Thyroid gland (tissue), 4 donors: Measurements from ENCODE around the gene NUTM2F. TPM values are rescaled to one million over a fixed set of nuclear protein-coding genes. Genes with fewer than 3 reads are reported as not detected.

ENCODE experiments used
- DNase-seq, 2 donors: peaks; one replicate each; pipeline ENCODE4 v3.0.0-alpha.2; 2019
- H3K27ac ChIP-seq, 3 donors: fragments of 200-600 bp; sonication (generic); 1 replicate in 2 of 3; 2 replicates in 1 of 3; pipeline ENCODE4 v1.5.1; 2016 to 2019; ENCODE audit warnings: mild to moderate bottlenecking in 1 of 3, moderate library complexity in 1 of 3
- H3K27me3 ChIP-seq: fragments of 200-600 bp; sonication (generic); one replicate; pipeline ENCODE4 v1.5.1; 2019
- H3K36me3 ChIP-seq, 2 donors: fragments of 200-600 bp; sonication (generic); one replicate each; pipeline ENCODE4 v1.5.1; 2016 to 2019
- H3K4me1 ChIP-seq, 2 donors: fragments of 200-600 bp; sonication (generic); one replicate each; pipeline ENCODE4 v1.5.1; 2017 to 2019
- H3K4me3 ChIP-seq, 3 donors: fragments of 200-600 bp; sonication (generic); replicated peaks in 1 of 3; 1 replicate in 2 of 3; 2 replicates in 1 of 3; pipeline ENCODE4 v1.5.1; 2016; ENCODE audit warnings: mild to moderate bottlenecking in 1 of 3
- H3K9me3 ChIP-seq: fragments of 200-600 bp; sonication (generic); one replicate; pipeline ENCODE4 v1.5.1; 2017
- POLR2A ChIP-seq, 2 donors: fragments of 450-650 bp; IDR thresholded peaks; one replicate each; pipeline ENCODE4 v1.6.1; 2017; ENCODE audit warnings: antibody characterized with exemption in 2 of 2, mild to moderate bottlenecking in 2 of 2, moderate library complexity in 1 of 2
- WGBS, 2 donors: methylation state at CpG; one replicate each; pipeline ENCODE4 v1.1.5; 2017; 5-methylcytosine and 5-hydroxymethylcytosine counted together
- intact Hi-C: fragments of 100-400 bp; cut with DNase I; formaldehyde crosslinking; loops from one replicate; pipeline ENCODE4 v1.15.1; 2023
- total RNA-seq, 4 donors: library from RNA; depleted of rRNA; stranded (reverse); fragments of >200 nt; gene quantifications; one replicate each; pipeline ENCODE4 v1.2.3, GENCODE V29; 2016
- TF ChIP-seq, protein P1 (sequence below), 6 experiments: fragments of 200-600 bp in 3 of 6; fragments of 450-650 bp in 3 of 6; sonication (generic) in 3 of 6; IDR thresholded peaks; one replicate each; pipeline ENCODE4 v1.5.1; 2016 to 2019; ENCODE audit warnings: antibody characterized with exemption in 6 of 6, mild to moderate bottlenecking in 2 of 6, inconsistent platforms in 1 of 6, moderate library complexity in 1 of 6

Gene NUTM2F
- total RNA-seq, 4 donors from 2014 or later: not detected

DNA sequence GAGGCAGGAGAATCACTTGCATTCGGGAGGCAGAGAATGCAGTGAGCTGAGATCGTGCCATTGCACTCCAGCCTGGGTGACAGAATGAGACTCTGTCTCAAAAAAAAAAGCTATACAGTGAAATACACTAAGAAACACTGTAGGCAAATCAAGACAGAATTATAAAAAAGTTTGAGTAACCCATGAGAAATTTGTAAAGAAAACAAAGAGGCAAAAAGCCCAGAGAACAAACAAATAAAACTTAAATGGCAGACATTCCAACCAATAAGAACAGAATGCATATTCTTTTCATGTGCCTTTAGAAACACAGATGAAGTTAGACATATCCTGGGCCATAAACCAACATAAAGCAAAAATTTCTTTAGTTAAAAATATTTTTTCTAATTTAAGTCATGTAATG is 38.8 kb downstream of the NUTM2F start:
- no peak for TF ChIP-seq POLR2A (IDR thresholded peaks at IDR 0.05)
- TF ChIP-seq, protein P1, sequence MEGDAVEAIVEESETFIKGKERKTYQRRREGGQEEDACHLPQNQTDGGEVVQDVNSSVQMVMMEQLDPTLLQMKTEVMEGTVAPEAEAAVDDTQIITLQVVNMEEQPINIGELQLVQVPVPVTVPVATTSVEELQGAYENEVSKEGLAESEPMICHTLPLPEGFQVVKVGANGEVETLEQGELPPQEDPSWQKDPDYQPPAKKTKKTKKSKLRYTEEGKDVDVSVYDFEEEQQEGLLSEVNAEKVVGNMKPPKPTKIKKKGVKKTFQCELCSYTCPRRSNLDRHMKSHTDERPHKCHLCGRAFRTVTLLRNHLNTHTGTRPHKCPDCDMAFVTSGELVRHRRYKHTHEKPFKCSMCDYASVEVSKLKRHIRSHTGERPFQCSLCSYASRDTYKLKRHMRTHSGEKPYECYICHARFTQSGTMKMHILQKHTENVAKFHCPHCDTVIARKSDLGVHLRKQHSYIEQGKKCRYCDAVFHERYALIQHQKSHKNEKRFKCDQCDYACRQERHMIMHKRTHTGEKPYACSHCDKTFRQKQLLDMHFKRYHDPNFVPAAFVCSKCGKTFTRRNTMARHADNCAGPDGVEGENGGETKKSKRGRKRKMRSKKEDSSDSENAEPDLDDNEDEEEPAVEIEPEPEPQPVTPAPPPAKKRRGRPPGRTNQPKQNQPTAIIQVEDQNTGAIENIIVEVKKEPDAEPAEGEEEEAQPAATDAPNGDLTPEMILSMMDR (IDR thresholded peaks at IDR 0.05): no peak
- no peak overlapping the region for H3K4me3 ChIP-seq
- H3K9me3 ChIP-seq: no peaks in the 10 kb centered on the region
- no peak for DNase-seq
- intact Hi-C loops: no loop called here
- H3K27ac ChIP-seq: no peak overlapping the region
- peaks cover 0 to 5% of the 10 kb centered on the region in 2 donors for H3K36me3 ChIP-seq
- H3K4me1 ChIP-seq: no peaks in the 10 kb centered on the region
- 88 to 100% methylated on average over 2 of the region's 2 CpGs for WGBS, 2 donors
- no peaks in the 10 kb centered on the region for H3K27me3 ChIP-seq

DNA sequence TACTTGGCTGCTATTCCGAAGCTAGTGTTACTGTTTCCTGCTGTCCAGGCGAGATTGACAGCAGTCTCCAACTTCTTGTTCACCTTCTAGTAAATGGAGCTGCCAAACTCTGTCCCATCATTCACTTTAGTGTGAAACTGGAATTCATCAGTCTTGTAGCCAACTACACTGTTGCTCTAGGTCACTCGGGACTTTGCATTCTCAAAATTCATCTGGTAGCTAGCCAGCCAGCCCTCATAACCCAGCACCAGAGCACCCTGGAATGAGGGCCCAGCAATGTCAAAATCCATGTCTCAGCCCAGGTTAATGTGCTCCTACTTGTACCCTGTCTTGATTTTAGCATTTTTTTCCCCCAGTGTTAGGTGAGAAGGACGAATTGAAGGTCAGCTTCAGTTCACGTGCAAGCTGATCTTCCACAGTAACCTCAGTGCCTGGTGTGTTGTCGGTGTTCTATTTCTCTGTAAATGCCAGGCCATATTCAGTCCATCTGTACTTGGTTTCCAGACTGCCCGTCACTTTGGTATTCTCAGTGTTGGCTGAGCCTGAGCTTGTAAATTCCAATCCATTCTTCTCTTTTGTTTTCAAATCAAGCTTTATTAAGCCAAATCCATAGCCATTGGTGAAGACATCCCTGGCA is 40.4 kb downstream of the NUTM2F start:
- Histone ChIP-seq H3K36me3 (peaks cover 0 to under 1% of the 10 kb centered on the region in 2 donors), H3K27me3 (no peaks in the 10 kb centered on the region), H3K27ac (no peak overlapping the region), H3K4me1 (no peaks in the 10 kb centered on the region), H3K9me3 (no peaks in the 10 kb centered on the region), H3K4me3 (no peak overlapping the region)
- TF ChIP-seq, protein P1 (IDR thresholded peaks at IDR 0.05): no peak
- TF ChIP-seq POLR2A (IDR thresholded peaks at IDR 0.05): no peak
- intact Hi-C loops: no loop called here
- DNase-seq: no peak
- WGBS, 2 donors: 88 to 90% methylated on average over 7 of the region's 7 CpGs

DNA sequence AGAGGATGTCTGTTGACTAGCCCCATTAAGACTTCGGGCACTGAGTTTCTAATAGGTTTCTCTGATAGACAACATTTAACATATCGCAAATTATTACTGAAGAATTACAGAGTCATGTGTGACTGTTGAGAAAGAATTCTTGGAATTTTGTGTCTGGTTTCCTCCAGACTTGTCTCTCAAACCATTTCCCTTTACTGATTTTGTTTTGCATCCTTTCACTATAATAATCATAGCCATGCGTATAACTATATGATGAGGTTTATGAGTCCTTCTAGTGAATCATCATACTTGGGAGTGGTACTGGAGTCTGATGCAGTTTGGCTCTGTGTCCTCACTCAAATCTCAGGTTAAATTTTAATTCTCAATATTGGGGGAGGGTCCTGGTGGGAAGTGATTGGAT is 42.3 kb downstream of the NUTM2F start:
- Histone ChIP-seq H3K27ac (no peak overlapping the region), H3K36me3 (no peaks in the 10 kb centered on the region), H3K4me3 (no peak overlapping the region), H3K4me1 (no peaks in the 10 kb centered on the region), H3K27me3 (no peaks in the 10 kb centered on the region), H3K9me3 (no peaks in the 10 kb centered on the region)
- no peak for DNase-seq
- 98 to 99% methylated on average over 3 of the region's 3 CpGs for WGBS, 2 donors
- no peak for TF ChIP-seq POLR2A (IDR thresholded peaks at IDR 0.05)
- TF ChIP-seq, protein P1 (IDR thresholded peaks at IDR 0.05): no peak
- intact Hi-C loops: no loop called here

DNA sequence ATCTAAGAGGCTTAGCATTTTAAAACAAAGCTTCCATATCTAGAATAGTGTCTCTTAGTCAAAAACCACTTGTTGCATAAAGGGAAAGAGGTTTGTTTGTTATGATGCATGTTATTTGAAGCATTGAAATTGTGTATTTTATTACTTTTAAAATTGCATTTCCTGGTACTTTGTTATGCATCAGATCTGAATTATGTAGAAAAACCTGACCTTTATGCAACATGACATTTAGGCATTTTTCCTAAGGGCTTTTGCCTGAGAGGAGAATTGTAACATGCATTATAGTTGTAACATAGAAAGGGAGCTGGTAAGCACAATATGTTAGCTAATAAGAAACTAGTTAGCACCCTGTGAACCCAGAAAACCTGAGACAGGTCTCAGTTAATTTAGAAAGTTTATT is 47.3 kb downstream of the NUTM2F start:
- H3K27ac ChIP-seq: no peak overlapping the region
- DNase-seq: no peak
- TF ChIP-seq POLR2A (IDR thresholded peaks at IDR 0.05): no peak
- TF ChIP-seq, protein P1 (IDR thresholded peaks at IDR 0.05): no peak
- no peak overlapping the region for H3K4me3 ChIP-seq
- H3K27me3 ChIP-seq: no peaks in the 10 kb centered on the region
- intact Hi-C loops: no loop called here
- H3K36me3 ChIP-seq: peaks cover 3 to 4% of the 10 kb centered on the region in 2 donors
- no peaks in the 10 kb centered on the region for H3K9me3 ChIP-seq
- no peaks in the 10 kb centered on the region for H3K4me1 ChIP-seq

DNA sequence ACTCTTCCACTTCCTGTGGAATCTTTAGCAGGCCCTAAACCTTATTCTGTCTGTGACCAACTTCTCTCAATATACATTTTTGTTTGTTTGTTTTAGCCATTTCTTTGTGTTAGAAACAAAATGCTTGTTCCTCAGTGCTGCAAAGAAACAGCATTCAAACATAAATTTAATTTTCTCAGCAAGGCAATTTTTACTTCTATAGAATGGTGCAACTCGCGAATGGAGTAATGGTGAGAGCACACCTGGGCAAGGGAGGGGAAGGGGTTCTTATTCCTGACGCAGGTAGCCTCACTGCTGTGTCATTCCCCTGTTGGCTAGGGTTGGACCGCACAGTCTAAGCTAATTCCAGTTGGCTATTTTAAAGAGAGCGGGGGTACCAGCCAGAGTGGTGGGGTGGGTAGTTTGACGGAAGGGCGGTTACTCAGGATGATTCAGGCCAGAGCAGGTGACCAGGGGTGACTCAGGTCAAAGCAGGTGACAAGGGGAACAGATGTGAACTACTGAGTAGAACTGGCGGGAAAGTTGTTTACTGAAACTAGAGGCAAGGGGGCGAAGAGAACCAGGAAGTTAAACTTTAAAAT is 47.9 kb downstream of the NUTM2F start:
- Histone ChIP-seq H3K4me1 (no peaks in the 10 kb centered on the region), H3K36me3 (peaks cover 3 to 4% of the 10 kb centered on the region in 2 donors), H3K27me3 (no peaks in the 10 kb centered on the region), H3K27ac (no peak overlapping the region), H3K9me3 (no peaks in the 10 kb centered on the region), H3K4me3 (no peak overlapping the region)
- no peak for DNase-seq
- TF ChIP-seq POLR2A (IDR thresholded peaks at IDR 0.05): no peak
- TF ChIP-seq, protein P1 (IDR thresholded peaks at IDR 0.05): no peak
- 98% methylated on average over 9 of the region's 9 CpGs for WGBS, 2 donors
- intact Hi-C loops: no loop called here
